CD4-positive, CD25-positive, alpha-beta regulatory T cell (primary cell): ENCODE measurements around the gene ZNF146. TPM values are rescaled to one million over a fixed set of nuclear protein-coding genes. Genes with fewer than 3 reads are reported as not detected.

Experiments
- ATAC-seq, 2 donors: fragments of 150-1000 bp; cut with Tn5 transposase; one replicate each; pipeline ENCODE4 v1.10.0; 2021; ENCODE audit warnings: low read depth in 2 of 2, moderate number of reproducible peaks in 2 of 2, moderate library complexity in 1 of 2
- DNase-seq, 3 donors: peaks; one replicate each; pipeline versions ENCODE4 v3.0.0 to v3.0.0-alpha.2; 2012 to 2022; ENCODE audit warnings: mixed read lengths in 1 of 3
- H3K27ac ChIP-seq: one replicate; pipeline ENCODE4 v1.7.0; 2013; ENCODE audit warnings: mild to moderate bottlenecking, low read length; ENCODE audit not compliant: insufficient read depth, poor library complexity, severe bottlenecking
- H3K27me3 ChIP-seq: one replicate; pipeline ENCODE4 v1.7.0; 2013; ENCODE audit warnings: low read length; ENCODE audit not compliant: control insufficient read depth, insufficient read depth
- H3K36me3 ChIP-seq: one replicate; pipeline ENCODE4 v1.7.0; 2013; ENCODE audit warnings: mild to moderate bottlenecking, low read length, moderate library complexity; ENCODE audit not compliant: control insufficient read depth, insufficient read depth
- H3K4me1 ChIP-seq: 2 replicates; pipeline ENCODE4 v1.7.0; 2013; ENCODE audit warnings: mild to moderate bottlenecking, low read length; ENCODE audit not compliant: insufficient read depth, control insufficient read depth, poor library complexity, severe bottlenecking
- H3K4me3 ChIP-seq: one replicate; pipeline ENCODE4 v1.7.0; 2013; ENCODE audit warnings: low read depth, mild to moderate bottlenecking, low read length, moderate library complexity
- H3K9me3 ChIP-seq, 2 experiments: 1 replicate in 1 of 2; 2 replicates in 1 of 2; pipeline ENCODE4 v1.7.0; 2013; ENCODE audit warnings: low read length in 2 of 2, mild to moderate bottlenecking in 1 of 2, moderate library complexity in 1 of 2; ENCODE audit not compliant: control insufficient read depth in 2 of 2
- H3K27ac Mint-ChIP-seq, 3 donors: one replicate each; pipeline ENCODE4 v1.8.0; 2020 to 2022; ENCODE audit warnings: mild to moderate bottlenecking in 3 of 3, mixed read lengths in 3 of 3, moderate library complexity in 2 of 3
- H3K27me3 Mint-ChIP-seq: one replicate; pipeline ENCODE4 v1.8.0; 2022; ENCODE audit warnings: mild to moderate bottlenecking, mixed read lengths
- H3K36me3 Mint-ChIP-seq: one replicate; pipeline ENCODE4 v1.8.0; 2020; ENCODE audit warnings: mixed read lengths
- H3K4me1 Mint-ChIP-seq, 4 donors: one replicate each; pipeline ENCODE4 v1.8.0; 2020 to 2022; ENCODE audit warnings: mixed read lengths in 4 of 4, mild to moderate bottlenecking in 1 of 4
- H3K4me3 Mint-ChIP-seq, 4 donors: one replicate each; pipeline ENCODE4 v1.8.0; 2020 to 2022; ENCODE audit warnings: mild to moderate bottlenecking in 4 of 4, mixed read lengths in 4 of 4, moderate library complexity in 3 of 4
- H3K9me3 Mint-ChIP-seq, 7 donors: one replicate each; pipeline ENCODE4 v1.8.0; 2020 to 2022; ENCODE audit warnings: mixed read lengths in 7 of 7, mild to moderate bottlenecking in 3 of 7, moderate library complexity in 2 of 7
- polyA plus RNA-seq, 4 donors: library from polyadenylated mRNA; unstranded; fragments of 300-500 nt; fragmentation: Illumina TruSeq; gene quantifications; one replicate each; pipeline ENCODE4 v1.2.3, GENCODE V29; 2021
- total RNA-seq: library from RNA; stranded (reverse); gene quantifications from one replicate; pipeline ENCODE4 v1.2.3, GENCODE V29; 2022

ZNF146 gene
- total and polyA plus RNA-seq, 5 donors from 2014 or later = 26.4 to 67.2 (median 57.4) TPM

- peaks cover 58% of the 10 kb centered on the region for H3K36me3 ChIP-seq
- no peaks in the 10 kb centered on the region for H3K27me3 ChIP-seq
- Mint-ChIP-seq H3K27me3 (no peaks in the 10 kb centered on the region), H3K4me3 (no peak overlapping the region), H3K36me3 (peaks cover 64% of the 10 kb centered on the region), H3K4me1 (peaks cover 0 to 5% (median 0%) of the 10 kb centered on the region in 4 donors), H3K27ac (no peak overlapping the region), H3K9me3 (peaks cover 1 to 75% (median 35%) of the 10 kb centered on the region in 7 donors)
- H3K9me3 ChIP-seq = peaks cover 70 to 99% of the 10 kb centered on the region in 2 experiments
- no peak for ATAC-seq
- no peak for DNase-seq
- H3K4me1 ChIP-seq = no peaks in the 10 kb centered on the region
- H3K4me3 ChIP-seq = no peak overlapping the region
- H3K27ac ChIP-seq = no peak overlapping the region
These were observed 22.0 kb downstream of the ZNF146 start for GRCh38 chr19:36236946-36237310.

- Histone ChIP-seq H3K27me3 (no peaks in the 10 kb centered on the region), H3K36me3 (peaks cover under 1% of the 10 kb centered on the region), H3K9me3 (peaks cover 26 to 85% of the 10 kb centered on the region in 2 experiments), H3K4me3 (no peak overlapping the region), H3K27ac (no peak overlapping the region), H3K4me1 (no peaks in the 10 kb centered on the region)
- no peak for ATAC-seq
- peaks cover 0 to 7% (median 0%) of the 10 kb centered on the region in 4 donors for H3K4me1 Mint-ChIP-seq
- H3K36me3 Mint-ChIP-seq = peaks cover 3% of the 10 kb centered on the region
- H3K9me3 Mint-ChIP-seq = peaks cover 3 to 54% (median 29%) of the 10 kb centered on the region in 7 donors
- H3K27me3 Mint-ChIP-seq = no peaks in the 10 kb centered on the region
- no peak overlapping the region for H3K27ac Mint-ChIP-seq
- no peak for DNase-seq
- no peak overlapping the region for H3K4me3 Mint-ChIP-seq
These were observed 29.2 kb downstream of the ZNF146 start for GRCh38 chr19:36244066-36244465.

- Mint-ChIP-seq H3K4me3 (peak overlapping the region in 1 of 4 donors; percentile 43), H3K27me3 (no peaks in the 10 kb centered on the region), H3K27ac (no peak overlapping the region), H3K4me1 (peaks cover 0 to 7% (median 0%) of the 10 kb centered on the region in 4 donors), H3K9me3 (peaks cover 0 to 45% (median 20%) of the 10 kb centered on the region in 7 donors), H3K36me3 (no peaks in the 10 kb centered on the region)
- Histone ChIP-seq H3K4me3 (no peak overlapping the region), H3K27ac (no peak overlapping the region), H3K27me3 (no peaks in the 10 kb centered on the region), H3K36me3 (no peaks in the 10 kb centered on the region), H3K9me3 (peaks cover 17 to 72% of the 10 kb centered on the region in 2 experiments), H3K4me1 (no peaks in the 10 kb centered on the region)
- ATAC-seq = no peak
- no peak for DNase-seq
These were observed 30.5 kb downstream of the ZNF146 start for GRCh38 chr19:36245210-36246005.

GRCh38 chr19:36246006-36246481 lies 31.1 kb downstream of the ZNF146 start:
- Histone ChIP-seq H3K36me3 (no peaks in the 10 kb centered on the region), H3K4me1 (no peaks in the 10 kb centered on the region), H3K9me3 (peaks cover 14 to 65% of the 10 kb centered on the region in 2 experiments), H3K4me3 (no peak overlapping the region), H3K27me3 (no peaks in the 10 kb centered on the region), H3K27ac (no peak overlapping the region)
- Mint-ChIP-seq H3K27me3 (no peaks in the 10 kb centered on the region), H3K4me1 (peaks cover 0 to 7% (median 0%) of the 10 kb centered on the region in 4 donors), H3K27ac (no peak overlapping the region), H3K36me3 (no peaks in the 10 kb centered on the region), H3K9me3 (peaks cover 0 to 45% (median 15%) of the 10 kb centered on the region in 7 donors), H3K4me3 (peak overlapping the region in 1 of 4 donors; percentile 67)
- DNase-seq (no peak), ATAC-seq (no peak)

- Mint-ChIP-seq H3K27me3 (no peaks in the 10 kb centered on the region), H3K36me3 (peaks cover 4% of the 10 kb centered on the region), H3K4me3 (no peak overlapping the region), H3K9me3 (peaks cover 0 to 25% (median 16%) of the 10 kb centered on the region in 7 donors), H3K27ac (no peak overlapping the region), H3K4me1 (no peaks in the 10 kb centered on the region)
- Histone ChIP-seq H3K27me3 (no peaks in the 10 kb centered on the region), H3K4me1 (no peaks in the 10 kb centered on the region), H3K27ac (no peak overlapping the region), H3K9me3 (peaks cover 3 to 23% of the 10 kb centered on the region in 2 experiments), H3K4me3 (no peak overlapping the region), H3K36me3 (no peaks in the 10 kb centered on the region)
- DNase-seq (no peak), ATAC-seq (no peak)
These were observed 37.1 kb downstream of the ZNF146 start for GRCh38 chr19:36252047-36252446.

GRCh38 chr19:36254848-36255247 lies 39.9 kb downstream of the ZNF146 start:
- Mint-ChIP-seq H3K4me3 (no peak overlapping the region), H3K36me3 (peaks cover 4% of the 10 kb centered on the region), H3K9me3 (peaks cover 0 to 22% (median 14%) of the 10 kb centered on the region in 7 donors)

GRCh38 chr19:36255316-36255715 lies 40.4 kb downstream of the ZNF146 start:
- no peaks in the 10 kb centered on the region for H3K36me3 ChIP-seq
- Mint-ChIP-seq H3K27ac (no peak overlapping the region), H3K9me3 (peaks cover 0 to 22% (median 11%) of the 10 kb centered on the region in 7 donors), H3K4me1 (peaks cover 0 to 3% (median 0%) of the 10 kb centered on the region in 4 donors), H3K27me3 (no peaks in the 10 kb centered on the region), H3K4me3 (no peak overlapping the region), H3K36me3 (peaks cover 4% of the 10 kb centered on the region)
- DNase-seq (no peak), ATAC-seq (no peak)
- no peak overlapping the region for H3K27ac ChIP-seq
- no peaks in the 10 kb centered on the region for H3K4me1 ChIP-seq
- H3K27me3 ChIP-seq = no peaks in the 10 kb centered on the region
- H3K4me3 ChIP-seq = no peak overlapping the region
- peaks cover 0 to 23% of the 10 kb centered on the region in 2 experiments for H3K9me3 ChIP-seq

More at GRCh38 chr19:36254848-36255247, 39.9 kb downstream of the ZNF146 start:
- Histone ChIP-seq H3K4me3 (no peak overlapping the region), H3K4me1 (no peaks in the 10 kb centered on the region), H3K9me3 (peaks cover 0 to 23% of the 10 kb centered on the region in 2 experiments), H3K27ac (no peak overlapping the region), H3K27me3 (no peaks in the 10 kb centered on the region), H3K36me3 (no peaks in the 10 kb centered on the region)
- ATAC-seq (no peak), DNase-seq (no peak)
- no peaks in the 10 kb centered on the region for H3K27me3 Mint-ChIP-seq
- H3K27ac Mint-ChIP-seq = no peak overlapping the region
- peaks cover 0 to 3% (median 0%) of the 10 kb centered on the region in 4 donors for H3K4me1 Mint-ChIP-seq
